IMR-90 (cell line): ENCODE data around the gene GPSM1. TPM values are rescaled to one million over a fixed set of nuclear protein-coding genes. Genes with fewer than 3 reads are reported as not detected.

ENCODE experiments used
- ATAC-seq: fragments of 200-7000 bp; cut with Tn5 transposase; 2 replicates; pipeline ENCODE4 v1.9.1; 2020; ENCODE audit warnings: low read depth, mild to moderate bottlenecking, moderate library complexity
- BruUV-seq: library from RNA; stranded (reverse); fragments of 400-500 nt; replicated peaks from 2 replicates; lab custom pipeline; 2021; lab: Mats Ljungman, UMichigan
- CTCF ChIA-PET: fragments of 300-600 bp; formaldehyde crosslinking; extraction: SDS; loops from one replicate; lab custom pipeline; 2021; ENCODE audit warnings: antibody characterized with exemption; lab: Yijun Ruan, JAX
- POLR2A ChIA-PET: fragments of 300-600 bp; sonication (Branson Sonifier 250); formaldehyde crosslinking; loops from one replicate; lab custom pipeline; 2022; ENCODE audit warnings: antibody characterized with exemption; ENCODE audit not compliant: unreplicated experiment; lab: Charles Lee
- DNase-seq: peaks from one replicate; pipeline ENCODE4 v3.0.0; 2013
- H2AFZ ChIP-seq: replicated peaks from 2 replicates; pipeline ENCODE3; 2013; ENCODE audit warnings: low read length, mild to moderate bottlenecking; ENCODE audit not compliant: poor library complexity
- H2AK5ac ChIP-seq: 2 replicates; pipeline ENCODE4 v1.6.1; 2013; ENCODE audit warnings: low read depth, low read length, inconsistent platforms
- H2AK9ac ChIP-seq: replicated peaks from 2 replicates; pipeline ENCODE3; 2013; ENCODE audit warnings: mild to moderate bottlenecking, low read depth, low read length, moderate library complexity; ENCODE audit not compliant: poor library complexity
- H2BK120ac ChIP-seq: 2 replicates; pipeline ENCODE4 v1.6.1; 2013; ENCODE audit warnings: low read depth, low read length, inconsistent platforms
- H2BK15ac ChIP-seq: 3 replicates; pipeline ENCODE4 v1.6.1; 2013; ENCODE audit warnings: low read depth, low read length, inconsistent platforms
- H2BK20ac ChIP-seq: 2 replicates; pipeline ENCODE4 v1.6.1; 2013; ENCODE audit warnings: low read depth, mild to moderate bottlenecking, inconsistent platforms, low read length, moderate library complexity
- H2BK5ac ChIP-seq: 2 replicates; pipeline ENCODE4 v1.6.1; 2013; ENCODE audit warnings: mild to moderate bottlenecking, low read depth, low read length, inconsistent platforms; ENCODE audit not compliant: poor library complexity, severe bottlenecking
- H3K14ac ChIP-seq: replicated peaks from 2 replicates; pipeline ENCODE4 v1.6.1; 2013; ENCODE audit warnings: low read depth, low read length, inconsistent platforms
- H3K18ac ChIP-seq: 2 replicates; pipeline ENCODE4 v1.6.1; 2013; ENCODE audit warnings: low read depth, low read length, control low read depth
- H3K23ac ChIP-seq: 2 replicates; pipeline ENCODE4 v1.6.1; 2013; ENCODE audit warnings: low read depth, low read length, inconsistent platforms
- H3K27ac ChIP-seq: 2 replicates; pipeline ENCODE4 v1.5.1; 2013; ENCODE audit warnings: mild to moderate bottlenecking, control low read depth, low read length; ENCODE audit not compliant: insufficient read depth
- H3K27me3 ChIP-seq: 2 replicates; pipeline ENCODE4 v1.6.1; 2013; ENCODE audit warnings: low read length; ENCODE audit not compliant: control insufficient read depth, insufficient read depth
- H3K36me3 ChIP-seq: 2 replicates; pipeline ENCODE4 v1.6.1; 2013; ENCODE audit warnings: low read length, mixed read lengths; ENCODE audit not compliant: control insufficient read depth, insufficient read depth
- H3K4ac ChIP-seq: 2 replicates; pipeline ENCODE4 v1.6.1; 2013; ENCODE audit warnings: low read depth, low read length, inconsistent platforms
- H3K4me1 ChIP-seq: 2 replicates; pipeline ENCODE4 v1.6.1; 2013; ENCODE audit warnings: low read length, mixed read lengths; ENCODE audit not compliant: control insufficient read depth, insufficient read depth
- H3K4me2 ChIP-seq: 2 replicates; pipeline ENCODE4 v1.6.1; 2013; ENCODE audit warnings: low read depth, mild to moderate bottlenecking, control low read depth, low read length, moderate library complexity
- H3K4me3 ChIP-seq: 2 replicates; pipeline ENCODE4 v1.5.1; 2013; ENCODE audit warnings: low read depth, mild to moderate bottlenecking, control low read depth, low read length, moderate library complexity; ENCODE audit not compliant: insufficient read depth
- H3K56ac ChIP-seq: 2 replicates; pipeline ENCODE4 v1.6.1; 2013; ENCODE audit warnings: low read length, inconsistent platforms; ENCODE audit not compliant: insufficient read depth; ENCODE audit errors: extremely low read depth
- H3K79me1 ChIP-seq, 2 experiments: 2 replicates each; pipeline ENCODE4 v1.6.1; 2013; ENCODE audit warnings: low read length in 2 of 2, inconsistent platforms in 1 of 2, low read depth in 1 of 2
- H3K9ac ChIP-seq: 2 replicates; pipeline ENCODE4 v1.6.1; 2013; ENCODE audit warnings: low read depth, low read length, control low read depth
- H3K9me1 ChIP-seq: 2 replicates; pipeline ENCODE4 v1.6.1; 2013; ENCODE audit warnings: low read length, inconsistent platforms; ENCODE audit not compliant: insufficient read depth
- H3K9me3 ChIP-seq: 2 replicates; pipeline ENCODE4 v1.6.1; 2013; ENCODE audit warnings: low read length; ENCODE audit not compliant: control insufficient read depth, insufficient read depth
- H4K20me1 ChIP-seq: 2 replicates; pipeline ENCODE4 v1.6.1; 2013; ENCODE audit warnings: low read length, inconsistent platforms; ENCODE audit not compliant: insufficient read depth
- H4K5ac ChIP-seq: 2 replicates; pipeline ENCODE4 v1.6.1; 2013; ENCODE audit warnings: mild to moderate bottlenecking, low read depth, low read length, control low read depth
- H4K8ac ChIP-seq, 2 experiments: 2 replicates each; pipeline ENCODE4 v1.6.1; 2013; ENCODE audit warnings: low read depth in 2 of 2, low read length in 2 of 2, control low read depth in 1 of 2, inconsistent platforms in 1 of 2
- H4K91ac ChIP-seq: 2 replicates; pipeline ENCODE4 v1.6.1; 2013; ENCODE audit warnings: low read depth, low read length, inconsistent platforms; ENCODE audit not compliant: insufficient read depth
- BHLHE40 ChIP-seq: fragments of 150-350 bp; IDR thresholded peaks from 2 replicates; pipeline ENCODE4 v1.6.1; 2016; ENCODE audit warnings: mild to moderate bottlenecking, low read depth, low read length
- CEBPB ChIP-seq: IDR thresholded peaks from 2 replicates; pipeline ENCODE4 v1.6.1; 2012; ENCODE audit warnings: low read depth, low read length, improper control_type of control experiment
- CHD1 ChIP-seq: IDR thresholded peaks from 2 replicates; pipeline ENCODE4 v1.6.1; 2012; ENCODE audit warnings: low read depth, low read length, improper control_type of control experiment
- CTCF ChIP-seq: conservative IDR thresholded peaks from 2 replicates; pipeline ENCODE4 v1.5.1; 2012; ENCODE audit warnings: mild to moderate bottlenecking, low read depth, low read length, improper control_type of control experiment
- ELK1 ChIP-seq: fragments of 150-350 bp; IDR thresholded peaks from 2 replicates; pipeline ENCODE4 v1.6.1; 2016; ENCODE audit warnings: low read depth, mild to moderate bottlenecking, low read length, moderate library complexity, borderline replicate concordance
- FOS ChIP-seq: fragments of 150-350 bp; IDR thresholded peaks from 2 replicates; pipeline ENCODE4 v1.6.1; 2016; ENCODE audit warnings: low read depth, low read length
- MAFK ChIP-seq: IDR thresholded peaks from 2 replicates; pipeline ENCODE4 v1.6.1; 2012; ENCODE audit warnings: low read depth, low read length, improper control_type of control experiment
- MAZ ChIP-seq: IDR thresholded peaks from 2 replicates; pipeline ENCODE4 v1.6.1; 2012; ENCODE audit warnings: low read depth, mild to moderate bottlenecking, low read length, improper control_type of control experiment, moderate library complexity, borderline replicate concordance
- MXI1 ChIP-seq: IDR thresholded peaks from 2 replicates; pipeline ENCODE4 v1.6.1; 2012; ENCODE audit warnings: low read depth, mild to moderate bottlenecking, low read length, moderate library complexity, borderline replicate concordance
- NFE2L2 ChIP-seq: fragments of 150-350 bp; IDR thresholded peaks from 2 replicates; pipeline ENCODE4 v1.6.1; 2016; ENCODE audit warnings: low read depth, mild to moderate bottlenecking, low read length
- POLR2A ChIP-seq: IDR thresholded peaks from 2 replicates; pipeline ENCODE4 v1.6.1; 2012; ENCODE audit warnings: mild to moderate bottlenecking, low read depth, low read length
- RAD21 ChIP-seq: IDR thresholded peaks from 2 replicates; pipeline ENCODE4 v1.6.1; 2012; ENCODE audit warnings: low read length, improper control_type of control experiment
- RCOR1 ChIP-seq: IDR thresholded peaks from 2 replicates; pipeline ENCODE4 v1.6.1; 2012; ENCODE audit warnings: mild to moderate bottlenecking, low read length, improper control_type of control experiment; ENCODE audit not compliant: insufficient replicate concordance
- RFX5 ChIP-seq: IDR thresholded peaks from 2 replicates; pipeline ENCODE4 v1.8.0; 2012; ENCODE audit warnings: low read depth, mild to moderate bottlenecking, low read length, moderate library complexity
- SMC3 ChIP-seq: fragments of 150-350 bp; IDR thresholded peaks from 2 replicates; pipeline ENCODE4 v1.6.1; 2016; ENCODE audit warnings: low read depth, mild to moderate bottlenecking, antibody characterized with exemption, low read length, moderate library complexity
- USF2 ChIP-seq: fragments of 150-350 bp; IDR thresholded peaks from 2 replicates; pipeline ENCODE4 v1.6.1; 2017; ENCODE audit warnings: mild to moderate bottlenecking, antibody characterized with exemption, low read length, low read depth
- WGBS, 2 experiments: methylation state at CpG; one replicate each; pipeline versions ENCODE4 v1.1.5 to v1.1.7; 2013; ENCODE audit warnings: missing lambda C conversion rate in 2 of 2; ENCODE audit not compliant: insufficient read length in 1 of 2; ENCODE audit errors: extremely low coverage in 2 of 2; 5-methylcytosine and 5-hydroxymethylcytosine counted together
- dilution Hi-C: fragments of 300-500 bp; cut with HindIII; formaldehyde crosslinking; loops from one replicate; pipeline ENCODE4 v1.14.3; 2018; ENCODE audit warnings: low sequenced_read_pairs; ENCODE audit not compliant: unreplicated experiment
- in situ Hi-C: fragments of 300-500 bp; cut with MboI; formaldehyde crosslinking; loops from 3 replicates; pipeline ENCODE4 v1.14.3; 2019; ENCODE audit warnings: low sequenced_read_pairs, inconsistent platforms, mixed read lengths
- intact Hi-C: fragments of 100-400 bp; cut with micrococcal nuclease; formaldehyde crosslinking; loops from 2 replicates; pipeline ENCODE4 v1.10.0; 2022
- polyA plus RNA-seq, 3 experiments: library from polyadenylated mRNA; depleted of rRNA; stranded (reverse); fragments of >200 nt; gene quantifications; 2 replicates each; pipeline ENCODE4 v1.2.3, GENCODE V29; 2012; ENCODE audit warnings: low replicate concordance in 1 of 3
- total RNA-seq: library from RNA; depleted of rRNA; stranded (reverse); fragments of >200 nt; gene quantifications from 2 replicates; pipeline ENCODE4 v1.2.3, GENCODE V29; 2012

GPSM1 gene
- total and polyA plus RNA-seq, 2 of the 4 experiments (the other 2 are of a cell fraction), result 28.7 to 71.2 TPM

GRCh38 chr9:136305804-136306203 lies 21.5 kb upstream of the GPSM1 start:
- dilution Hi-C loops, result no loop called here
- CTCF ChIA-PET, result no interaction called here
- no TSS peak for BruUV-seq

More at GRCh38 chr9:136305804-136306203, 21.5 kb upstream of the GPSM1 start:
- Histone ChIP-seq H4K20me1 (no peaks in the 10 kb centered on the region), H4K8ac (no peak overlapping the region), H3K9ac (no peak overlapping the region), H3K79me1 (no peaks in the 10 kb centered on the region), H3K36me3 (no peaks in the 10 kb centered on the region), H3K9me3 (no peaks in the 10 kb centered on the region), H3K18ac (no peak overlapping the region), H2BK5ac (no peak overlapping the region), H2BK20ac (no peak overlapping the region), H2BK15ac (no peak overlapping the region), H3K4ac (no peak overlapping the region), H2AK5ac (no peak overlapping the region), H3K14ac (no peak overlapping the region), H3K4me1 (no peaks in the 10 kb centered on the region), H3K9me1 (peaks cover 11% of the 10 kb centered on the region), H3K56ac (no peak overlapping the region), H3K27ac (no peak overlapping the region), H3K23ac (no peak overlapping the region), H3K27me3 (peaks cover 5% of the 10 kb centered on the region; the same call in 1 of the 2 replicates), H3K4me3 (no peak overlapping the region), H4K5ac (no peak overlapping the region), H2BK120ac (no peak overlapping the region), H3K4me2 (no peak overlapping the region), H2AFZ (no peak overlapping the region), H2AK9ac (no peak overlapping the region), H4K91ac (no peak overlapping the region)
- ATAC-seq, result no peak
- POLR2A ChIA-PET, result no interaction called here
- intact Hi-C loops (no loop called here), in situ Hi-C loops (no loop called here)
- TF ChIP-seq BHLHE40, result no peak
- TF ChIP-seq MAFK, result no peak
- TF ChIP-seq FOS, result no peak
- TF ChIP-seq RAD21, result no peak
- no peak for TF ChIP-seq USF2
- TF ChIP-seq NFE2L2, result no peak
- no peak for TF ChIP-seq SMC3
- TF ChIP-seq ELK1, result no peak
- no peak for TF ChIP-seq MXI1
- no peak for TF ChIP-seq CTCF
- TF ChIP-seq MAZ, result no peak
- no peak for TF ChIP-seq CHD1
- TF ChIP-seq RFX5, result no peak
- no peak for TF ChIP-seq CEBPB
- no peak for TF ChIP-seq RCOR1
- no peak for TF ChIP-seq POLR2A
- WGBS, 2 experiments, result 53% methylated on average over 8 of the region's 18 CpGs; no CpG with 5 or more reads in 1 of the 2 experiments
- DNase-seq, result no peak
